Neuronal stem cell (in vitro differentiated cells): Measurements from ENCODE around the gene XPO6.

Source experiments
- DNase-seq: peaks from one replicate; pipeline ENCODE4 v3.0.0-alpha.2; 2013; ENCODE audit warnings: low spot score
- H2AFZ ChIP-seq: one replicate; pipeline ENCODE4 v1.6.1; 2013; ENCODE audit warnings: mild to moderate bottlenecking, low read length, inconsistent platforms
- H2AK5ac ChIP-seq: 2 replicates; pipeline ENCODE4 v1.6.1; 2013; ENCODE audit warnings: low read depth, mild to moderate bottlenecking, inconsistent platforms, low read length, moderate library complexity, mixed read lengths
- H2BK120ac ChIP-seq: 2 replicates; pipeline ENCODE4 v1.6.1; 2013; ENCODE audit warnings: low read depth, mild to moderate bottlenecking, inconsistent platforms, low read length, moderate library complexity, mixed read lengths
- H2BK12ac ChIP-seq: one replicate; pipeline ENCODE4 v1.6.1; 2013; ENCODE audit warnings: low read length, inconsistent platforms
- H2BK15ac ChIP-seq: 2 replicates; pipeline ENCODE4 v1.6.1; 2013; ENCODE audit warnings: mild to moderate bottlenecking, low read length, inconsistent platforms, mixed read lengths
- H2BK5ac ChIP-seq: one replicate; pipeline ENCODE4 v1.6.1; 2013; ENCODE audit warnings: inconsistent platforms, mild to moderate bottlenecking, low read length, moderate library complexity
- H3K14ac ChIP-seq: one replicate; pipeline ENCODE4 v1.6.1; 2013; ENCODE audit warnings: low read length, inconsistent platforms
- H3K18ac ChIP-seq: 2 replicates; pipeline ENCODE4 v1.6.1; 2013; ENCODE audit warnings: low read length, inconsistent platforms
- H3K23ac ChIP-seq: 2 replicates; pipeline ENCODE4 v1.6.1; 2013; ENCODE audit warnings: low read depth, mild to moderate bottlenecking, mixed read lengths, low read length, inconsistent platforms; ENCODE audit not compliant: poor library complexity
- H3K27ac ChIP-seq: replicated peaks from 3 replicates; pipeline ENCODE4 v1.5.1; 2013; ENCODE audit warnings: low read length, inconsistent platforms
- H3K27me3 ChIP-seq, 3 experiments: 2 replicates each; pipeline ENCODE4 v1.6.1; 2013; ENCODE audit warnings: low read length in 3 of 3, mild to moderate bottlenecking in 2 of 3, inconsistent platforms in 1 of 3, low read depth in 1 of 3, mixed read lengths in 1 of 3, moderate library complexity in 1 of 3; ENCODE audit not compliant: control insufficient read depth in 3 of 3, insufficient read depth in 3 of 3
- H3K36me3 ChIP-seq, 2 donors: replicated peaks in 1 of 2; 2 replicates each; pipeline ENCODE4 v1.6.1; 2013; ENCODE audit warnings: low read length in 2 of 2; ENCODE audit not compliant: control insufficient read depth in 2 of 2, insufficient read depth in 2 of 2
- H3K4ac ChIP-seq: 2 replicates; pipeline ENCODE4 v1.6.1; 2013; ENCODE audit warnings: inconsistent platforms, mild to moderate bottlenecking, low read length, moderate library complexity
- H3K4me1 ChIP-seq, 2 donors: 1 replicate in 1 of 2; 2 replicates in 1 of 2; pipeline ENCODE4 v1.6.1; 2013; ENCODE audit warnings: low read length in 2 of 2, low read depth in 1 of 2; ENCODE audit not compliant: control insufficient read depth in 2 of 2, insufficient read depth in 1 of 2
- H3K4me2 ChIP-seq: one replicate; pipeline ENCODE4 v1.6.1; 2013; ENCODE audit warnings: mild to moderate bottlenecking, low read length, inconsistent platforms; ENCODE audit not compliant: insufficient read depth, poor library complexity, severe bottlenecking
- H3K4me3 ChIP-seq, 2 donors: 2 replicates each; pipeline ENCODE4 v1.5.1; 2013; ENCODE audit warnings: low read length in 2 of 2, mild to moderate bottlenecking in 2 of 2, inconsistent platforms in 1 of 2, moderate library complexity in 1 of 2
- H3K79me1 ChIP-seq: one replicate; pipeline ENCODE4 v1.6.1; 2013; ENCODE audit warnings: low read depth, mild to moderate bottlenecking, inconsistent platforms, low read length, moderate library complexity
- H3K9ac ChIP-seq: one replicate; pipeline ENCODE4 v1.6.1; 2013; ENCODE audit warnings: mild to moderate bottlenecking, low read depth, low read length, inconsistent platforms; ENCODE audit not compliant: poor library complexity
- H3K9me3 ChIP-seq, 2 donors: replicated peaks in 1 of 2; 2 replicates each; pipeline versions ENCODE3 to v1.6.1; 2013; ENCODE audit warnings: low read length in 2 of 2, mild to moderate bottlenecking in 2 of 2, inconsistent platforms in 1 of 2, low read depth in 1 of 2, mixed read lengths in 1 of 2, moderate library complexity in 1 of 2; ENCODE audit not compliant: control insufficient read depth in 2 of 2, insufficient read depth in 1 of 2
- H4K8ac ChIP-seq: one replicate; pipeline ENCODE4 v1.6.1; 2013; ENCODE audit warnings: low read depth, mild to moderate bottlenecking, inconsistent platforms, low read length, moderate library complexity
- H4K91ac ChIP-seq: one replicate; pipeline ENCODE4 v1.6.1; 2013; ENCODE audit warnings: low read length, low read depth, mild to moderate bottlenecking, inconsistent platforms; ENCODE audit not compliant: poor library complexity
- WGBS, 2 donors: extraction: QIAGEN DNeasy Blood & Tissue Kit; methylation state at CpG; one replicate each; pipeline ENCODE4 v1.1.7; 2013; ENCODE audit warnings: missing lambda C conversion rate in 2 of 2, mixed read lengths in 1 of 2; ENCODE audit not compliant: insufficient read length in 2 of 2, insufficient replicate concordance in 1 of 2; ENCODE audit errors: extremely low coverage in 2 of 2; 5-methylcytosine and 5-hydroxymethylcytosine counted together

XPO6 gene

GRCh38 chr16:28069971-28070794 lies 141.6 kb downstream of the XPO6 start:
- H3K4me2 ChIP-seq, result no peak overlapping the region
- no peak overlapping the region for H4K8ac ChIP-seq
- no peaks in the 10 kb centered on the region for H3K9me3 ChIP-seq
- H3K4me3 ChIP-seq, result no peak overlapping the region
- H3K23ac ChIP-seq, result no peak overlapping the region
- DNase-seq, result no peak
- no peak overlapping the region for H2BK120ac ChIP-seq
- no peak overlapping the region for H2BK15ac ChIP-seq
- H2AK5ac ChIP-seq, result no peak overlapping the region
- no peak overlapping the region for H2BK12ac ChIP-seq
- H3K27me3 ChIP-seq, result peaks cover 0 to 36% (median 6%) of the 10 kb centered on the region in 3 experiments
- H2AFZ ChIP-seq, result no peak overlapping the region
- no peaks in the 10 kb centered on the region for H3K36me3 ChIP-seq
- H3K18ac ChIP-seq, result no peak overlapping the region
- H4K91ac ChIP-seq, result no peak overlapping the region
- WGBS, 2 donors, result no CpG with 5 or more reads among the region's 31 CpGs
- peak overlapping the region; percentile 6 for H2BK5ac ChIP-seq
- no peak overlapping the region for H3K14ac ChIP-seq
- no peak overlapping the region for H3K4ac ChIP-seq
- no peaks in the 10 kb centered on the region for H3K79me1 ChIP-seq
- H3K4me1 ChIP-seq, result peaks cover 0 to 3% of the 10 kb centered on the region in 2 donors
- H3K27ac ChIP-seq, result no peak overlapping the region
- H3K9ac ChIP-seq, result no peak overlapping the region

- Histone ChIP-seq H3K4me3 (no peak overlapping the region), H2BK15ac (no peak overlapping the region), H3K4me1 (peaks cover 0 to 3% of the 10 kb centered on the region in 2 donors), H3K36me3 (no peaks in the 10 kb centered on the region), H3K23ac (no peak overlapping the region), H3K27me3 (peaks cover 4 to 45% (median 16%) of the 10 kb centered on the region in 3 experiments), H3K14ac (no peak overlapping the region), H3K4ac (no peak overlapping the region), H3K27ac (no peak overlapping the region), H3K4me2 (no peak overlapping the region), H2BK12ac (no peak overlapping the region), H4K8ac (no peak overlapping the region), H3K9me3 (peaks cover 0 to 2% of the 10 kb centered on the region in 2 donors), H3K9ac (no peak overlapping the region), H2AFZ (no peak overlapping the region), H3K79me1 (no peaks in the 10 kb centered on the region), H4K91ac (no peak overlapping the region), H2AK5ac (no peak overlapping the region), H2BK5ac (no peak overlapping the region), H3K18ac (no peak overlapping the region), H2BK120ac (no peak overlapping the region)
- no peak for DNase-seq
- WGBS, 2 donors, result no CpG with 5 or more reads among the region's 7 CpGs
Observed at GRCh38 chr16:28068976-28069375, 142.8 kb downstream of the XPO6 start.

GRCh38 chr16:28067604-28068379 lies 144.0 kb downstream of the XPO6 start:
- no peak overlapping the region for H2BK12ac ChIP-seq
- H2BK120ac ChIP-seq, result no peak overlapping the region
- H3K4ac ChIP-seq, result no peak overlapping the region
- H2BK15ac ChIP-seq, result no peak overlapping the region
- H3K9me3 ChIP-seq, result peaks cover 0 to 2% of the 10 kb centered on the region in 2 donors
- H4K8ac ChIP-seq, result no peak overlapping the region
- no peak overlapping the region for H4K91ac ChIP-seq
- DNase-seq, result no peak
- no peaks in the 10 kb centered on the region for H3K36me3 ChIP-seq
- peak overlapping the region; percentile 64 for H3K14ac ChIP-seq
- peaks cover 0 to 3% of the 10 kb centered on the region in 2 donors for H3K4me1 ChIP-seq
- no peak overlapping the region for H3K9ac ChIP-seq
- H2AK5ac ChIP-seq, result peak overlapping the region; percentile 61
- peak overlapping the region; percentile 2 for H3K18ac ChIP-seq
- H3K79me1 ChIP-seq, result no peaks in the 10 kb centered on the region
- H2BK5ac ChIP-seq, result peak overlapping the region; percentile 32
- no peak overlapping the region for H3K27ac ChIP-seq
- H3K4me3 ChIP-seq, result no peak overlapping the region
- no CpG with 5 or more reads among the region's 14 CpGs for WGBS, 2 donors
- no peak overlapping the region for H3K4me2 ChIP-seq
- H3K27me3 ChIP-seq, result peaks cover 11 to 51% (median 27%) of the 10 kb centered on the region in 3 experiments
- H2AFZ ChIP-seq, result no peak overlapping the region
- peak overlapping the region; percentile 25 for H3K23ac ChIP-seq

DNA sequence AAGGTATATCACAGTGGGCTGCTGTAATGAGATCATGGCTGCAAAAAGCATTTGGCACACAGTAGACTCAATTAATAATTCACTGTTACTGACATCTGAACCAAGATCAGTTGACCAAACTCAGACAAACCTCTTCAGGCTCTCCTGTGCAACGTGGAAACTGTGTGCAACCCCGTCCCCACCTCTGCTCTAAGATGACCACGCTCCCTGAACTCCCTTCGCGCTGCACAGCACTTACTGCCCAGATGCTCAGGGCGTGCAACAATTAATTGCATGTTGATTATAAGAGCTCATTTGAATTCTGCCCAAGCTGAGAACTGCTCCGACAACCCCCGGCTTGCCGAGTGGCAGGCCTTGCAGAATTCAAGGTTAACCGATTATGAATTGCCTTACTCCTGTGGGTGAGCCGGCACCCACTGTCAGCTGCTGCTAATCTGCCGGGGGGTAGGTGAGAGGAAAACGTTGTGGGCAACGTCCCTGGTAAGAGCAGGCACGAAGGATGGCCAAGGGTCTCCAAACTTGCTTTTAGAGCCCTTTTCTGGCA lies 147.0 kb downstream of the XPO6 start:
- no peak overlapping the region for H2AFZ ChIP-seq
- peaks cover 20 to 78% (median 52%) of the 10 kb centered on the region in 3 experiments for H3K27me3 ChIP-seq
- H3K18ac ChIP-seq, result no peak overlapping the region
- no peak overlapping the region for H2BK15ac ChIP-seq
- peaks cover 0 to 3% of the 10 kb centered on the region in 2 donors for H3K4me1 ChIP-seq
- no peak overlapping the region for H3K4ac ChIP-seq
- H3K27ac ChIP-seq, result no peak overlapping the region
- H2BK120ac ChIP-seq, result no peak overlapping the region
- DNase-seq, result no peak
- no peak overlapping the region for H3K9ac ChIP-seq
- H3K4me3 ChIP-seq, result no peak overlapping the region
- no peak overlapping the region for H3K4me2 ChIP-seq
- no peak overlapping the region for H3K14ac ChIP-seq
- no peak overlapping the region for H3K23ac ChIP-seq
- WGBS, 2 donors, result no CpG with 5 or more reads among the region's 15 CpGs
- no peaks in the 10 kb centered on the region for H3K36me3 ChIP-seq
- no peak overlapping the region for H2BK12ac ChIP-seq
- no peak overlapping the region for H4K8ac ChIP-seq
- H3K79me1 ChIP-seq, result no peaks in the 10 kb centered on the region
- peaks cover 0 to 2% of the 10 kb centered on the region in 2 donors for H3K9me3 ChIP-seq
- no peak overlapping the region for H4K91ac ChIP-seq
- peak overlapping the region; percentile 35 for H2BK5ac ChIP-seq
- H2AK5ac ChIP-seq, result no peak overlapping the region
